Left ventricle myocardium inferior (tissue), 1 donor: ENCODE data around the gene OVCA2. TPM values are rescaled to one million over a fixed set of nuclear protein-coding genes. Genes with fewer than 3 reads are reported as not detected.

Experiments
- DNase-seq: peaks from one replicate; pipeline ENCODE4 v3.0.0-alpha.2; 2020
- H3K27ac ChIP-seq: fragments of 200-600 bp; replicated peaks from 2 replicates; pipeline ENCODE4 v1.8.0; 2021
- H3K27me3 ChIP-seq: fragments of 200-600 bp; 2 replicates; pipeline ENCODE4 v1.8.0; 2021; ENCODE audit warnings: low read depth
- H3K36me3 ChIP-seq: fragments of 200-600 bp; 2 replicates; pipeline ENCODE4 v1.8.0; 2021
- H3K4me1 ChIP-seq: fragments of 200-600 bp; 2 replicates; pipeline ENCODE4 v1.8.0; 2021
- H3K4me3 ChIP-seq: fragments of 200-600 bp; 2 replicates; pipeline ENCODE4 v1.8.0; 2021; ENCODE audit warnings: mild to moderate bottlenecking, moderate library complexity
- H3K9me3 ChIP-seq: fragments of 200-600 bp; replicated peaks from 2 replicates; pipeline ENCODE4 v1.8.0; 2021
- intact Hi-C: fragments of 100-400 bp; cut with micrococcal nuclease; formaldehyde crosslinking; loops from one replicate; pipeline ENCODE4 v1.11.0; 2022
- total RNA-seq: library from RNA; stranded (reverse); fragmentation: NEBNext Ultra II Directional; extraction: Animal tissue kit (Norgen Biotek cat#: 25700); gene quantifications from one replicate; pipeline ENCODE4 v1.2.1, GENCODE V29; 2021
- TF ChIP-seq, protein P1 (sequence below): fragments of 200-600 bp; IDR thresholded peaks from 2 replicates; pipeline ENCODE4 v1.8.0; 2021; ENCODE audit warnings: antibody characterized with exemption, mild to moderate bottlenecking, borderline replicate concordance
- donor health status: DM: no; HTN: yes; CAD: no; lungs with severe emphysema.

OVCA2 gene
- total RNA-seq, 1 donor from 2014 or later: 16.6 TPM

DNA sequence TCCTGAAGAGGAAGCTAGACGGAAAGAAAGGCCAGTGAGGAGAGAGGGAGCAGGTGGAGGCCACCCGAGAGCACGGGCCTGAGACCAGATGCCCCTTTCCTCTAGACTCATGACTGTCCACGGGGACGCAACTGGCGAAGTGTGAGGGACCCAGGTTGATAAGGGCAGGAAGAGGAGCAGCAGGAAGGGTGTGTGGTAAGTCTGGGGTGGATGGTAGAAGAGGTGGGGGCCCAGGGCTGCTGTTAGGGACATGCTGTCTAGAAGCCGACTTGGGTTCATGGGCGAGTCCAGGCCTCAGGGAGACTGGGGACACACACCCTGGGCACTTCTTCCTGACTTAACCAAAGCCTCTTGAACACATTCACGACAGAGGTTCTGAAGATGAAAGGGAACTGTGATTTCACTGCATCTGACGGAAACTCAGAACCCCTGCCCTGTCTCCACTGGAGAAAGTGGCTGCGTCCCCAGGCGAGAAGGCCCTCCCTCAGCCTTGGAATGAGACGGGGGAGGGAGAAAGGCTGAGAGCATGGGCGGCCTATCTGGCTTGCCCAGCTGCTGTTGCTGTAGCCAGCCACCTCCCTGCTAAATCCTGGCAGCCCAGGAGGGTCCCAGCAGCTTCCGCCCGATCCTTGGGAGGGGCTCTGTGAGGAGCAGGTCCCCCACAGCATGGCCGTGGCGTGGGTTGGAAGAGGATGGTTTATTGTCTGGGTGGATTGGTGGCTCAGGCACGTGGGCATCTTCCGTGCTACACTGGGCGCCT lies 19.0 kb downstream of the OVCA2 start:
- intact Hi-C loops: no loop called here
- H3K27ac ChIP-seq: peak overlapping the region; percentile 96
- H3K9me3 ChIP-seq: no peaks in the 10 kb centered on the region
- DNase-seq: no peak
- TF ChIP-seq, protein P1, sequence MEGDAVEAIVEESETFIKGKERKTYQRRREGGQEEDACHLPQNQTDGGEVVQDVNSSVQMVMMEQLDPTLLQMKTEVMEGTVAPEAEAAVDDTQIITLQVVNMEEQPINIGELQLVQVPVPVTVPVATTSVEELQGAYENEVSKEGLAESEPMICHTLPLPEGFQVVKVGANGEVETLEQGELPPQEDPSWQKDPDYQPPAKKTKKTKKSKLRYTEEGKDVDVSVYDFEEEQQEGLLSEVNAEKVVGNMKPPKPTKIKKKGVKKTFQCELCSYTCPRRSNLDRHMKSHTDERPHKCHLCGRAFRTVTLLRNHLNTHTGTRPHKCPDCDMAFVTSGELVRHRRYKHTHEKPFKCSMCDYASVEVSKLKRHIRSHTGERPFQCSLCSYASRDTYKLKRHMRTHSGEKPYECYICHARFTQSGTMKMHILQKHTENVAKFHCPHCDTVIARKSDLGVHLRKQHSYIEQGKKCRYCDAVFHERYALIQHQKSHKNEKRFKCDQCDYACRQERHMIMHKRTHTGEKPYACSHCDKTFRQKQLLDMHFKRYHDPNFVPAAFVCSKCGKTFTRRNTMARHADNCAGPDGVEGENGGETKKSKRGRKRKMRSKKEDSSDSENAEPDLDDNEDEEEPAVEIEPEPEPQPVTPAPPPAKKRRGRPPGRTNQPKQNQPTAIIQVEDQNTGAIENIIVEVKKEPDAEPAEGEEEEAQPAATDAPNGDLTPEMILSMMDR: no peak
- H3K4me3 ChIP-seq: peak overlapping the region; percentile 84
- peaks cover 67% of the 10 kb centered on the region for H3K36me3 ChIP-seq
- peaks cover 58% of the 10 kb centered on the region for H3K27me3 ChIP-seq
- peaks cover 97% of the 10 kb centered on the region for H3K4me1 ChIP-seq

DNA sequence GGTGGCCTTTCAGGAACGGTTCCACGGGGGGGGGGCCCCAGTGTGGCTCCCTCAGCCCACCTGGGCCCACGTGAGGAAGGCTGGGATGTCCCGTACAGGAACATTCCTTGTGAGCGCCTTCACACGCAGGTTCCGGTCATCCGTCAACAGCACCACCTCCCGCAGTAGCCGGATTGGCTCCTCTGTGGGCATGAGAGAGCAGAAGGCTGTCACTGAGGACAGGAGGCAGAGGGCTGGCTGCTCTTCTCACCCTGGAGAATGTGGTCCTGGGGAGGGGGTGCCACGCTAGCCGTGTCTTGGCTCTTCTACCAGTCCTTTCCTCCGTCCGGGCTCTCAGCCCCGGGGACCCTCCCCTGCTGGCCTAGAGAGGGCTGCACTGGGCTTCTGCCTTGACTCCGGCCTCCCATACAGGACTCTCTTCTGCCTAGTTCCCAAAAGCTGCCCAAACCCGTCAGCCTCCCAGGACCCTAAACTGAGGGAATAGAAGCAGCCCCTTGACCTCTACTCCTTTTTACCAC lies 19.7 kb downstream of the OVCA2 start:
- Histone ChIP-seq H3K27me3 (peaks cover 52% of the 10 kb centered on the region), H3K9me3 (no peaks in the 10 kb centered on the region), H3K4me1 (peaks cover 99% of the 10 kb centered on the region), H3K36me3 (peaks cover 67% of the 10 kb centered on the region), H3K27ac (peak overlapping the region; percentile 96), H3K4me3 (peak overlapping the region; percentile 84)
- intact Hi-C loops: no loop called here
- no peak for DNase-seq
- TF ChIP-seq, protein P1: no peak

DNA sequence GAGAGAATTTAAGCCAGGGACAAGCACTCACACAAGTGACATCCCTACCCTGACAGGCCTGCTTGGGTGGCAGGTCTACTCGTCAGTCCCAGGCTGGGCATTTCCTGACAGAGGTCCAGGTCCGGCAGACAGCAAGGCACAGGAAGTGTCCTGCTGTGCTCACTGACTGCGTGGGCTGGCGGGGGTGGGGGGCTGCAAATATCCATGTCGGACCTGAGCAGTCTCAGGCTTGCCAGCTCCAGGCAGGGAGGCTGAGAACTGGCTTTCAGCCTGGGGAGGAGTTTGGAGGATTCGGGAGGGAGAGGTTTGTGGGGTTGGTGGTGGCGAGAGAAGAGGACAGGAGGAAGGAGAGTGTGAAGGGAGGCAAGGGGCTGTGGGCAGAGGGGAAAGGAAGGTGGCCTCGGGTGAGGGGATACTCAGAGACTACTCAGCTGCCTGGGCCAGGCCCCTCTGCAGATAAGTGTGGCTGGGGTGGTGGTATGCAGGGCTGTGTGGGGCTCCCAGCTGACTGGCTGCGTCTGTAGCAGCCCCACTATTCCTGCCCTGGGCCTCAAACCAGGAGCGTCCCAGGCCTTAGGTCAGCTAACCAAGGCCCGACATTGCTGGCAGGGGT lies 20.9 kb downstream of the OVCA2 start:
- H3K36me3 ChIP-seq: peaks cover 61% of the 10 kb centered on the region

DNA sequence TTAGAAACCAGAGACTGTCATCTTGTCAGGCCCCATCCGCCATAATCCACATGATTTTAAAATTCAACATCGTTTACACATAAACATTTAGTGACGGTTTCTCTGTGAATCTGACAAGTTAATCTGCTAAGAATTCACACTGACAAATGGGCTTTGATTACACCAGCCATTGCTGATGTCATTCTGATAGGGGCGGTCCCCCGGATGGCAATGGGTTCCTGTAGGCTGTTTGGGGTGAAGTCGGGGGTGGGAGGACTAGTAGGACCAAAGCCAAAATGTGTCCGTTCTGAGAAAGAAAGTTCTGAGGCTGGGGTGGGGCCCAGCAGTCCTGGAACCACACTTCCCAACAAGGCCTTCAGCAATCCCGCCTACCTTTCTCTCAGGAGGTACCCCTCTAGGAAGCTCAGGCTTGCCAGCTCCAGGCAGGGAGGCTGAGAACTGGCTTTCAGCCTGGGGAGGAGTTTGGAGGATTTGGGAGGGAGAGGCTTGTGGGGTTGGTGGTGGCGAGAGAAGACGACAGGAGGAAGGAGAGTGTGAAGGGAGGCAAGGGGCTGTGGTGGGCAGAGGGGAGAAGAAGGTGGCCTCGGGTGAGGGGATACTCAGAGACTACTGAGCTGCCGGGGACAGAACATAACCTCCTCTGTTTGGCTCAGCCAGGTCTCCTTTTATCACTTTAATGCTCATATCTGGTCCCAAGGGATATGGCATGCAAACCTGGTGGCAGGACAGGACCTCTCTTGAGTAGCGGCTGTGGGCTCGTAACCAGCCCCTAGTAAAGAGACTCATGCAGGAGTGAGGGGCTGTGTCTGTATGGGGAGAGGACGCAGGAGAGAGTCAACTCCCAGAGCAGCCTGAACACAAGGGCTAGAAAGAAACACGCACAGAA lies 21.7 kb downstream of the OVCA2 start:
- Histone ChIP-seq H3K27me3 (peaks cover 33% of the 10 kb centered on the region), H3K4me3 (no peak overlapping the region), H3K4me1 (peaks cover 100% of the 10 kb centered on the region), H3K36me3 (peaks cover 56% of the 10 kb centered on the region), H3K9me3 (no peaks in the 10 kb centered on the region), H3K27ac (peak overlapping the region; percentile 96)
- TF ChIP-seq, protein P1: no peak
- DNase-seq: no peak
- intact Hi-C loops: no loop called here

More for the DNA sequence above, 20.9 kb downstream of the OVCA2 start:
- H3K27me3 ChIP-seq: peaks cover 42% of the 10 kb centered on the region
- H3K9me3 ChIP-seq: no peaks in the 10 kb centered on the region
- no peak for DNase-seq
- TF ChIP-seq, protein P1: no peak
- peak overlapping the region; percentile 96 for H3K27ac ChIP-seq
- peak overlapping the region; percentile 18 for H3K4me3 ChIP-seq
- H3K4me1 ChIP-seq: peaks cover 100% of the 10 kb centered on the region
- intact Hi-C loops: no loop called here

DNA sequence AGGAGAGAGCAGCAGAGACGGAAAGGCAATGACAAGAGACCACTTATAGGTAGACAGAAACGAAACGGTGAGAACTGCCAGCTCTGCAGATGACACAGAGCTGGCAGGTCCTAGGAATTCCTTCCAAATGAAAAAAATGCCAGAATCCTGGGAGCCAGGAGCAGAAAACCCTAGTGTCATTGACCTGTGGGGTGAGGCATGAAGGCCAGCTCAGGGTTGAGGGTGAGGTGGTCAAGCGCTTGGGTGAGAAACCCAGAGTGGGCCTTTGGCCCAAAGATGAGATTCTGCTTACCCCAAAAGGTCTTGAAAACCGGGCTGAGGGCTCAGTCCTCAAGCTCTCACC lies 22.3 kb downstream of the OVCA2 start:
- Histone ChIP-seq H3K9me3 (no peaks in the 10 kb centered on the region), H3K4me1 (peaks cover 99% of the 10 kb centered on the region), H3K4me3 (no peak overlapping the region), H3K27me3 (peaks cover 27% of the 10 kb centered on the region), H3K27ac (peak overlapping the region; percentile 96), H3K36me3 (peaks cover 55% of the 10 kb centered on the region)
- TF ChIP-seq, protein P1: no peak
- intact Hi-C loops: no loop called here
- no peak for DNase-seq
